Breast epithelium (tissue), 3 donors: ENCODE measurements around the gene PRH2. TPM values are rescaled to one million over a fixed set of nuclear protein-coding genes. Genes with fewer than 3 reads are reported as not detected.

Experiments
- total RNA-seq, 3 donors: library from RNA; depleted of rRNA; stranded (reverse); fragments of >200 nt; gene quantifications; one replicate each; pipeline ENCODE4 v1.1.0, GENCODE V29; 2016

Gene PRH2
- total RNA-seq, 3 donors from 2014 or later = not detected

Other genes with a start within 250 kb of the PRH2 start
- 100 to 1,000 TPM; 262 to 381 (median 290) TPM for gene YBX3, start 205.9 kb upstream of the PRH2 start, total RNA-seq
- gene TAS2R7, start 126.6 kb upstream of the PRH2 start, total RNA-seq = not detected
- gene TAS2R8, start 122.0 kb upstream of the PRH2 start, total RNA-seq = under 1 TPM in 1 of 3 donors, not detected in 2; 0.48 TPM
- not detected for gene TAS2R9, start 119.1 kb upstream of the PRH2 start, total RNA-seq
- gene TAS2R10, start 102.9 kb upstream of the PRH2 start, total RNA-seq = 1 to 10 TPM; 1.3 to 1.6 (median 1.3) TPM
- gene PRR4, start 79.8 kb upstream of the PRH2 start, total RNA-seq = 10 to 100 TPM in 1 of 3 donors, 1 to 10 TPM in 2; 2.4 to 18.0 (median 10.0) TPM
- gene PRH1, start 45.0 kb upstream of the PRH2 start, total RNA-seq = 10 to 100 TPM; 30.9 to 72.6 (median 39.0) TPM
- 1 to 10 TPM; 3.5 to 6.9 (median 5.9) TPM for gene TAS2R13, start 19.7 kb upstream of the PRH2 start, total RNA-seq
- gene TAS2R14, start 10.0 kb downstream of the PRH2 start, total RNA-seq = 1 to 10 TPM; 3.7 to 8.8 (median 7.9) TPM
- gene TAS2R50, start 57.7 kb downstream of the PRH2 start, total RNA-seq = 1 to 10 TPM; 4.0 to 6.2 (median 4.2) TPM
- 1 to 10 TPM; 4.6 to 7.9 (median 5.6) TPM for gene TAS2R20, start 69.1 kb downstream of the PRH2 start, total RNA-seq
- gene TAS2R19, start 93.4 kb downstream of the PRH2 start, total RNA-seq = 10 to 100 TPM in 2 of 3 donors, 1 to 10 TPM in 1; 4.2 to 10.5 (median 10.1) TPM
- gene TAS2R31, start 102.2 kb downstream of the PRH2 start, total RNA-seq = 1 to 10 TPM; 6.1 to 8.2 (median 6.9) TPM
- 1 to 10 TPM; 3.2 to 4.6 (median 3.2) TPM for gene TAS2R46, start 133.1 kb downstream of the PRH2 start, total RNA-seq
- 1 to 10 TPM; 5.2 to 9.2 (median 6.1) TPM for gene TAS2R43, start 163.1 kb downstream of the PRH2 start, total RNA-seq
- gene TAS2R30, start 205.4 kb downstream of the PRH2 start, total RNA-seq = 10 to 100 TPM in 2 of 3 donors, 1 to 10 TPM in 1; 8.6 to 17.0 (median 11.1) TPM
- 1 to 10 TPM; 6.4 to 6.6 (median 6.4) TPM for gene SMIM10L1, start 242.0 kb downstream of the PRH2 start, total RNA-seq